K562 (cell line): Measurements from ENCODE around the gene NFAM1. TPM values are rescaled to one million over a fixed set of nuclear protein-coding genes. Genes with fewer than 3 reads are reported as not detected.

Experiments used
- CCNT2 ChIP-seq: IDR thresholded peaks from 2 replicates; pipeline ENCODE4 v1.6.1; 2011; ENCODE audit warnings: borderline replicate concordance, low read depth, mild to moderate bottlenecking, moderate library complexity, mixed read lengths, low read length; ENCODE audit not compliant: insufficient read length; ENCODE audit errors: extremely low read depth
- DPF2 ChIP-seq: fragments of 450-650 bp; IDR thresholded peaks from 2 replicates; pipeline ENCODE4 v1.6.1; 2016
- E2F6 ChIP-seq, 2 experiments: IDR thresholded peaks; 2 replicates each; pipeline ENCODE4 v1.6.1; 2011; ENCODE audit warnings: borderline replicate concordance in 1 of 2, control low read depth in 1 of 2, low read depth in 1 of 2, low read length in 1 of 2, mild to moderate bottlenecking in 1 of 2, mixed read lengths in 1 of 2, moderate library complexity in 1 of 2; ENCODE audit not compliant: insufficient read depth in 1 of 2, insufficient read length in 1 of 2, poor library complexity in 1 of 2, severe bottlenecking in 1 of 2; ENCODE audit errors: extremely low read depth in 1 of 2
- EGR1 ChIP-seq: fragments of 450-650 bp; conservative IDR thresholded peaks from 2 replicates; pipeline ENCODE4 v1.6.1; 2017; ENCODE audit warnings: mild to moderate bottlenecking
- EP300 ChIP-seq: IDR thresholded peaks from 2 replicates; pipeline ENCODE4 v1.6.1; 2012; ENCODE audit warnings: low read length, improper control_type of control experiment
- FOS ChIP-seq: IDR thresholded peaks from 3 replicates; pipeline ENCODE4 v1.6.1; 2011; ENCODE audit not compliant: insufficient read length; ENCODE audit errors: extremely low read depth
- MCM7 ChIP-seq, 2 experiments: fragments of 450-650 bp; IDR thresholded peaks; 2 replicates each; pipeline ENCODE4 v1.6.1; 2016 to 2018
- MTA2 ChIP-seq: fragments of 450-650 bp; IDR thresholded peaks from 2 replicates; pipeline ENCODE4 v1.6.1; 2016; ENCODE audit warnings: low read depth
- PCBP2 ChIP-seq: fragments of 200-400 bp; formaldehyde crosslinking; IDR thresholded peaks from 2 replicates; pipeline ENCODE4 v1.6.1; 2018; ENCODE audit warnings: low read length, low read depth, mild to moderate bottlenecking, moderate library complexity; ENCODE audit not compliant: poor library complexity, severe bottlenecking
- PHB ChIP-seq: fragments of 250-450 bp; sonication (Bioruptor Pico); IDR thresholded peaks from 2 replicates; pipeline ENCODE4 v1.5.0; 2021
- PHF20 ChIP-seq: fragments of 450-650 bp; IDR thresholded peaks from 2 replicates; pipeline ENCODE4 v1.6.1; 2018; ENCODE audit not compliant: partially characterized antibody
- POLR2A ChIP-seq: fragments of 450-650 bp; conservative IDR thresholded peaks from 2 replicates; pipeline ENCODE4 v1.6.1; 2016
- PRDM10 ChIP-seq: fragments of 450-650 bp; IDR thresholded peaks from 2 replicates; pipeline ENCODE4 v1.6.1; 2018; ENCODE audit not compliant: partially characterized antibody
- RB1 ChIP-seq: fragments of 450-650 bp; IDR thresholded peaks from 2 replicates; pipeline ENCODE4 v1.6.1; 2017; ENCODE audit warnings: low read depth, mild to moderate bottlenecking
- RBFOX2 ChIP-seq: fragments of 200-400 bp; formaldehyde crosslinking; IDR thresholded peaks from 2 replicates; pipeline ENCODE4 v1.6.1; 2017; ENCODE audit warnings: low read depth, mild to moderate bottlenecking, low read length, moderate library complexity
- SETDB1 ChIP-seq: IDR thresholded peaks from one replicate; pipeline ENCODE4 v1.6.1; 2012; ENCODE audit warnings: low read length, control low read depth, inconsistent platforms
- TBP ChIP-seq: optimal IDR thresholded peaks from 2 replicates; pipeline ENCODE3; 2011; ENCODE audit warnings: low read depth, low read length, improper control_type of control experiment
- ZBTB49 ChIP-seq: sonication (generic); formaldehyde crosslinking; IDR thresholded peaks from 2 replicates; pipeline ENCODE4 v1.8.0; 2022; ENCODE audit warnings: missing genetic modification reagents, mild to moderate bottlenecking, borderline replicate concordance
- ZFX ChIP-seq: sonication (generic); formaldehyde crosslinking; IDR thresholded peaks from 2 replicates; pipeline ENCODE4 v1.8.0; 2022; ENCODE audit warnings: mild to moderate bottlenecking, missing genetic modification reagents, moderate library complexity
- ZNF444 ChIP-seq: fragments of 250-450 bp; sonication (Bioruptor Pico); IDR thresholded peaks from 2 replicates; pipeline ENCODE4 v1.4.0; 2020; ENCODE audit warnings: mild to moderate bottlenecking, moderate library complexity
- ZNF589 ChIP-seq: fragments of 200-800 bp; sonication (Bioruptor generic); IDR thresholded peaks from 2 replicates; pipeline ENCODE4 v1.6.1; 2016; ENCODE audit warnings: low read depth, missing genetic modification characterization, missing compliant biosample characterization
- ZNF780A ChIP-seq: fragments of 250-450 bp; sonication (Bioruptor Pico); IDR thresholded peaks from 2 replicates; pipeline ENCODE4 v1.5.0; 2021; ENCODE audit warnings: mild to moderate bottlenecking
- polyA plus RNA-seq, 8 experiments: library from polyadenylated mRNA; depleted of rRNA in 4 of 8; stranded (reverse) in 5 of 8; unstranded in 3 of 8; fragments of >200 nt; fragmentation: Nextera tagmentation in 2 of 8; fragmentation: Illumina TruSeq in 1 of 8; extraction: Ambion mirVana in 2 of 8; extraction: Trizol in 1 of 8; gene quantifications; 2 replicates each; pipeline versions ENCODE4 v1.2.1 to v1.2.3, GENCODE V29; 2011 to 2014; ENCODE audit warnings: inconsistent platforms in 1 of 8, missing spikeins in 1 of 8
- total RNA-seq, 7 experiments: library from RNA; depleted of rRNA in 6 of 7; stranded (reverse); fragments of >200 nt in 6 of 7; fragmentation: Illumina TruSeq in 2 of 7; extraction: Trizol in 2 of 7; gene quantifications; 2 replicates each; pipeline versions ENCODE4 v1.2.1 to v1.2.3, GENCODE V29; 2011 to 2021; ENCODE audit warnings: low replicate concordance in 1 of 7

Gene NFAM1
- total and polyA plus RNA-seq, 9 of the 15 experiments (the other 6 are each of a cell fraction or from before 2014, with no cell fraction given), result 0.01 to 0.18 (median 0.03) TPM; not detected in 5

- TF ChIP-seq PRDM10 (peak; percentile 90), SETDB1 (no peak), ZNF589 (CRISPR knock-in tag) (no peak), CCNT2 (peak; percentile 18), E2F6 (IDR thresholded peaks at IDR 0.05; ENCODE audit: borderline replicate concordance in 1 of 2, extremely low read depth in 1 of 2, insufficient read depth in 1 of 2, insufficient read length in 1 of 2, low read depth in 1 of 2, low read length in 1 of 2, poor library complexity in 1 of 2, severe bottlenecking in 1 of 2) (no peak), EP300 (no peak), POLR2A (peak; percentile 65), RB1 (no peak), ZBTB49 (CRISPR knock-in tag) (no peak), RBFOX2 (peak; percentile 44; the same call in 1 of the 2 replicates), FOS (peak; percentile 57), MCM7 (IDR thresholded peaks at IDR 0.05) (no peak), PCBP2 (no peak), ZNF444 (CRISPR knock-in tag) (no peak), EGR1 (no peak), PHB (CRISPR knock-in tag) (no peak), DPF2 (no peak), ZFX (peak; percentile 64), MTA2 (no peak), ZNF780A (no peak), PHF20 (peak; percentile 68), TBP (peak; percentile 59)
These were observed 62.8 kb downstream of the NFAM1 start (continued) for GRCh38 chr22:42369250-42370041.
